Measurements from ENCODE around the gene STX4.

DNA sequence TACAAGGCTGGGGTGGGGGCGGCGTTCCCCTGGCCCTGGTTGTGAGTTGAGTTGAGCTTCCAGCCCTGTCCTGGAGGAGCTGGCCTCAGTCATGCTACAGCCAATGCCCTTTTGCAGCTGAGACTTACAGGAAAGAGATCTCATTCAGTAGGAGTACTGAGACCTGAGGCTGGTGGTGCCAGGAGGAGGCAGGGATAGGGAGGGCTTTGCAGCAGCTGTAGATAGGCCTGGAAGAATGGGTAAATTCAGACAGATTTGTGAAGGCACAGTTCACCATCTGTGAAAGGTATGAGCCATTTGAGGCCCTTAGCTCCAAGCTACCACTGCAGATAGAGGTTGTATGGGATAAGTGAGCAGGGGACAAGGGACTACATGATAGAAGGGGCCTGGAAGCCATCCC is 5.6 kb downstream of the STX4 start:
- no peak for TF ChIP-seq SIN3A (IDR thresholded peaks at IDR 0.05; ENCODE audit: borderline replicate concordance, insufficient read depth, low read depth, low read length)
- TF ChIP-seq POLR2AphosphoS5 (IDR thresholded peaks at IDR 0.05; ENCODE audit: low read depth, low read length) = no peak
- no peak for TF ChIP-seq CTCF (IDR thresholded peaks at IDR 0.05)

All from Panc1 (cell line).